ENCODE results near the gene INKA1.

INKA1 gene

DNA sequence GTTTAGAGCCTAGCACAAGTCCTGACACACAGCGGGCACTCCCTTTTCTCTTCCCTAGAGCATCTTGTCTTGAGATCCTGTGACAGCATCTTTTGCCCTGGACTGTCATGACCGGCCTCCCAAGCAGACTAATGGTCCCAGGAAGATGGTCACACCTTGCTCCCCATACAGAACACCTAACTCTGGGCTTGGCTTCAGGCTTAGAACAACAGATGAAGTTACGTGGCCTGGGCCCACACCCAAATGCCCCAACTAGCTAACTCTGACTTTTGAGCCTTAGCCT, 15.9 kb upstream of the INKA1 start:
- no peak for DNase-seq

DNA sequence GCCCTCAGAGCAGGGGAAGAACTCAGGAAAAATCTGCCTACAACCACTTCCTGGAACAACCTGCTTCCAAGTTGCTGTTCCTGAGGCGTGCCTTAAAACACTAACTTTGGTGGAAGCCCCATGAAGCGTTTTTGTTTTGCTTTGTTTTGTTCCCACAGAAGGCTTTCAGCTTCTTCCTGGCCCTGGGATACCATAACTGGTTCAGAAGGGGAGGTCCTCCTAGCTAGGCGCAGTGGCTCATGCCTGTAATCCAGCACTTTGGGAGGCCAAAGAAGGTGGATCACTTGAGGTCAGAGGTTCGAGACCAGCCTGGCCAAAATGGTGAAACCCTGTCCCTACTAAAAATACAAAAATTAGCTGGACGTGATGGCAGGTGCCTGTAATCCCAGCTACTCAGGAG, 15.5 kb upstream of the INKA1 start:
- no peak for DNase-seq

DNA sequence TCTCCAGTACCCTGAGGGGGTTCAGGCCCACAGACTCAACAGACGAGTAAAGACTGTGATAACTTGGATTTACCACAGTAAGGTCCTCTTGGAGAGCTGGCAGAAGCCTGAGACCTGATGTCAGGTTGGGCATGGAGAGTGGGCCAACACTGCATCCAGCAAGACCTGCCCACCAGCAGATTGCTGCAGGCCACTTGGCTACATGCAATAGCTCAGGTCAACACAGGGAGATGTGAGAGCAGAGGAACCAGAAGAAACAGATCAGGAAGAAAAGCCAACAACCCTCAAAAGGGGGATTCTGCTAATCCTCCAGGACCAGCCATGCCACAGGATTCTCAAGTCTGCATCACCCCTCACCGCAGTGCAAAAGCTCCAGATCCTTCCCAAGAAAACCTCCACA, 15.0 kb upstream of the INKA1 start:
- DNase-seq: no peak

DNA sequence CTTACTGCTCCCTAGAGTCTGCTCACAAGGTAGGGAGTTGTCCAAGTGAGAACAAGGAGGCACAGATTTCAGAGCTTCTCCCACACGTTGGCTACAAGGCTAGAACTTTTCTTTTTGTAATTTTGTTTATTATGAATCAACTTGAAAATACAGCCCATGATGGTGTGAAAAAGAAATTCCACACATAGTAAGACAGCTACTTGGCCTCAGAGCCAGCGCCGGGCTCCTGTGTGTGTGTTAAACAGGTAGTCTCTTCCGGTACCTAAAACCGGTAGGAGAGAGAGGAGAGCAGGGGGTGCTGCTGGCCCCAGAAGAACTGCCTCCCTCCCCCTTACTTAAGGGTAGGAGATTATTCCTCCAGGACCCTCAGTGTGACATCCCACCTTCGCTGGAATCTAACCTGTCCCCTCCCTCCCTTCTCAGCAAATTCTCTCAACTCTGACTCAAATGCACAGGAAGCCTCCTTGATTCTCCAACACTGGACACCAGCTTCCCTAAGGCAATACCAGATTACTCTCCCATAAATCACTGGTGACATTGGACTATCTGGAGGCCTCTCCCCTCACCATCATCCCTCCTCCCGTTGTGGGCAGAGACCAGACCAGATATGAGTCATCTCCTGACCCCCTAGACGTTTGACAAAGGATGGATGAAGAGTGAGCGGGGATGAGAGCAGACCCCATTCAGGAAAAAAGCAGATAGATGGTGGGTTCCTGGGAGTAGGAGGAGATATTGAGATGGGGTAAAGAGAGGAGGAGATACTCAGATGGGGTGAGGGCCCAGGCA, 12.2 kb upstream of the INKA1 start:
- DNase-seq: no peak

DNA sequence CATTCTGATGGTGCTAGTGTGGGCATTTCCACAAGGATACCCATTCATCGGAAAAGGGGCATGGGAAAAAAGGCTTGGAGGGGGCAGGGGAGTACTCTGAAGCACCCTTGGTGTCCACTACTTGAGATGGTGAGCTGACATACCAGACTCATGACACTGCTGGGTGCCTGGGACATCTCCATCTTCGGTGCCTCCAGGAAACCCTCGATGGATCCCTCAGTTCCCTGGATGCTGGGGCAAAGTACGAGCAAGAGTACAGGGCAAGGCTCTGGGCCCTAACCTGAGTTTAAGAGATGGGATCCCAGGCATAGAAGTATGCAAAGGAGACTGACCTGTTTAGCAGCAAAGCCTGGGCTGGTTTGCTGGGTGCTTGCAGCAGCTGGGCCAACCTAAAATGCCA, 11.5 kb upstream of the INKA1 start:
- no peak for DNase-seq

DNA sequence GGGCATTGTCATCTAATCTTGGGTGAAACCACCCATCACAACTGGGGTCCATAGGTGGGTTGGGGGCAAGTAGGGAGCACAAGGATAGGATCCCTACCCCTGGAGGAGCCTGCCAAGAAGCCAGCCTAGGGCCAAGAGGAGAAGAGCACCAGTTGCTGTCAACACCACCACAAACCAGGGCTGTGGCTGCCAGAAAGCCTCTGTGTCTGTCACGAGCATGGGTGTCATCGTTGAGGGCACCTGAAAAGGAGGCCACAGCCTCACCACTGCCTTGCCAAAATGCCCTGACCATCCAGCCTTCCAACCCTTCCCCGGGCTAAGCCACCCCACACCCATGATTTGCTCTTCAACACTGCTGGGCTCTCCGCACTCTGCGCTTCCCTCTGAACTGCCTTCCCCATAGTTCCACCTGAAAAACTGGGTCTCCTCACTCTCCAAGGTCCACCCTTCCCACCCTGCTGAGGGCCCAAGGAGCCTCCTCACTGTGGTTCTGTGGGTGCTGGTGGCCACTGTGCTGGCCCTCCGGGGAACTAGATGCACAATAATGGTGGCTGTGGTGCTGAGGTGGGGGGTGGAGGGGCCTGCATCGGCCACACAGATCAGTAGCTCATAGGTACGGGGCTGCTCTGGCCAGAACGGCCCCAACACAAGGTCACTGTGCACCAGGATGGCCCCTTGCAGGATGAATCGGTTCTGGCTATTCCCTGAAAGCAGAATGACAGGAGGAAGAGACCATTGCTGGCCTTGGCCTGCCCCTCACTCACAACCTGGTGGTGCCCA, 10.5 kb upstream of the INKA1 start:
- no peak for DNase-seq

DNA sequence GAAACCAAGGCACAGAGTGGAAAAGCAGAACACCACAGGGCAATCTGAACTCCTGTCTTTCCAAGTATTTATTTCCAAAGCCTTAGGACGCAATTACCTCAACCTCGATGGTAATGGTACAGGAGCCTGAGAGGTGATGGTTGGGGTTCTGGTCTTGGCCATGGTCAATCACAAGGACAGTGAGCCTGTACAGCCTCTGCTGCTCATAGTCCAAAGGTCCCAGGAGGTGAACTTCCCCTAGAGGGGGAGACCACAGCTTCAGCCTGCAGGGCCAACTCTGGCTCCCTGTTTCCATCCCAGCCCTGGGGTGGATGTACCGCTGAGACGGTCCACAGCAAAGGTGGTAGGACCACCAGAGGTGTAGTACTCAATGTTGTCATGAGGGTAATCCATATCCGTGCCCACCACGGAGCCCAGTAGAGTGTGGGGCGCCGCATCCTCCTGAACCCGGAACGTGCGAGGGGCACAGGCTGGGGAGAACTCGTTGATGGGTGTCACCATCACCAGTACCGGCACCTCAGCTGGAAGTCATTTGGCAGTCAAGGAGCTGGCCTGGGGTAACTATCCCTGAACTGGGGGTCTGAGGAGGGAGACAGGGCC, 9.5 kb upstream of the INKA1 start:
- DNase-seq: no peak

DNA sequence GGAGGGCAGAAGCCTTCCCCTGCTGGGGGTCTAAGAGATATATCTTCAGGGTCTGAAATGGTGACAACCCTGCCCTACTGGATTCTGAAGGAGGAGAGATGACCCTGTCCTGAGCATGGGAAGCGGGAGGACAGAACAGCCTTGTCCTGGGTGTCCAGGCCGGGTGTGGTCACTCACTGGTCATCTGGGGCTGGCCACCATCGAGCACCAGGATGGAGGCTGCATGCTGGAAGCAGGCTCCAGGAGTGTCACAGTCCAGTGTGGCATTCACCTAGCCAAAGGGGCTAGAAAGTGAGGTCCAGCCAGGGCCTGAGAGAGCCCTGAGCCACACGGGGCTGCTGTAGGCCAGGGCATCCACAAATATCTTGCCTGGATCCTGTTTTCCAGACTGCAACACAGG, 8.6 kb upstream of the INKA1 start:
- DNase-seq: no peak

DNA sequence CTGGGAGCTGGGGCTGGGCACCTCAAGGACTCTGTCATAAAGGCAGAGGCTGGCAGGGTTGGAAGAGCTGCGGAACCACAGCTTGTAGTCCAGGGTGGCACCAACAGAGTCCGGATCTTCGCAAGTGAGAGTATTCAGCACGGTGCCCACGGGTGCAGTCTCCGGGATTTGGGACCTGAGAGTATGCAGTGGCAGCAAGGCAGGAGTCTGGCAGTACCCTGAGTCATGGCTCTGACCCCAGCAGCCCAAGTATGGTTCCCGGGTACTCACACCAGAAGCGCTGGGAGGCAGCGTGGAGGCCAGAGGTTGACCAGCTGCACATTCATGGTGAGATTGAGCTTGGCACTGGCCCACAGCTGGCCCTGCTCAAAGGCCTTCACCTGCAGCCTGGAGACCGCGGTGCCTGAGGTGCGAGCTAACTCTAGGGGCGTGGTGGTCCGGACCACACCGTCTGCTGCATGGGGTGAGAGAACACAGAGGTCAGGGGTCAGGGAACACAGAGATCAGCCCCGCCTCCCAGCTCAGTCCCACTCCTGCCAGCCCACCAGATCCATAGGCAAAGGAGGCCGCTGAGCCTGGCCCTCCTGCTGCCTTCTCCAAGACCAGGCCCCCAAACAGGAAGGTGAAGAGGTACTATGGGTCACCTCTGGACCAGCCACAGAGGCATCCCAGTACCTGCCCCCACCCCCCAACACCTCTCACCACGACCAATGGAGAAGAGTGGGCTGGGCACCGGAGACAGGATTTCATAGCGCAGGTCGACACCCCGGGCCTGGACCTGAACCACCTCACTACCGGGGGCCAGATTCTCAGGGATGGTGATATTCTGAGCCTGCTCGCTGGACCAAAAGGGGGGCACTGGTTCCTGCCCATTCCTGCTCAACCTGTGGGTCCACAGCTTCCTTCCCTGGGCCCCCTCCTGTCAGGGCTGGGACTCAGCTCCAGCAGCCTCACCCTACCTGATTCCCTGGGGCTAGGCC, 7.8 kb upstream of the INKA1 start:
- no peak for DNase-seq

DNA sequence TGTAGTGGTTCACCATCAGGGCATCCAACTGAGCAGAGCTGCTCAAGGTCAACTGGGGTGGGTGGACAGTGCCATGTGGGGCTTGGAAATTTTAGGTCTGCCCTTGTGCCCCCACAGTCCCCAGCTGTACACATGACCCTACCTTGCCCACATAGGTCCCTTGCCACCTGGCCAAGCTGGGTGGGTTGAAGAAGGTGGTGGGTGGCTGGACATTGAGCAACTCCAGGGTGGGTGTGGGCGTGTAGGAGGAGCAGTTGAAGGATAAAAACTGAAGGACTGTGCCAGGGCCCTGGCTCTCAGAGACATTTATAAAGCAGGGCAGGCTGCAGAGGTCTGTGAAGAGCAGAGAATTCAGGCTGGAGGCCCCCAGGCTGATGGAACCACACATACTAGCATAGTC, 4.0 kb upstream of the INKA1 start:
- DNase-seq: no peak

DNA sequence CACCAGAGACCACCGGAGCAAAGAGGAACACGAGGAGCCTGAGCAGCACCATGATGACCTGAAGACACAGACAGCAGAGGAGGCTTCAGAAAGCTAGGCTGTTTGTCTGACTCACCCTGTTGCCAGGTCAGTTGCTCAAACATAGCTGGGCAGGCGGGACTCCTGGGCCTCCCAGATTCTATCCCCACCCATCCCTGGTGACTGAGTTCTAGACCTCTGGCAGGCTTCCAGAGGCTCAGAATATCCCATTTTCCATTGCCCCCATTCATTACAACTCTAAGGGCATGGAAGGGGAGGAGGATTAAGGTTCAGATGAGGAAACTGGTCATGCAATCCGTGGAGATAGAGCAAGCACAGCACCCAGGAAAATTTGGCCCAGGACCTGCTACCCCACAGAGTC, 3.3 kb upstream of the INKA1 start, which contains the start of gene CDHR4:
Gene CDHR4, minus strand, starts transcription at position 113 of the 400 bp plus-strand sequence. Its CDS starts 61 bp downstream, at position 52.
- no peak for DNase-seq

DNA sequence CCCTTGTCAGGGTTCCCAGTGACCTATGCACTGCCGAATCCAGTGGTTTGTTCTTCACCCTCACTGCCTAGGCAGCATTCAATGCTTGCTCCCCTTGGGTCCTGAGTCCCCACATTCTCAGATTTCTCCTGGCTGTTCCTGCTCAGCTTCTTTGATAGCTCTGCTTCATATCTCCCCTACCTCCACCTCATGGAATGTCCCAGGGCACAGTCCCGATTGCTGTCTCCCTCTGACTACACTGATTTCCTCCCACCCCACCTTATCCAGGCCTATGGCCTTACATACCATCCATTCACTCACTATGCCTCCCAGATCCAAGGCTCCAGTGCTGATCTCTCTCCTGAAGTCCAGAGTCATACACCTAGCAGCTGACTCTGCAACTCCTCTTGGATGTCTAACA, 1.9 kb upstream of the INKA1 start:
- DNase-seq: no peak

DNA sequence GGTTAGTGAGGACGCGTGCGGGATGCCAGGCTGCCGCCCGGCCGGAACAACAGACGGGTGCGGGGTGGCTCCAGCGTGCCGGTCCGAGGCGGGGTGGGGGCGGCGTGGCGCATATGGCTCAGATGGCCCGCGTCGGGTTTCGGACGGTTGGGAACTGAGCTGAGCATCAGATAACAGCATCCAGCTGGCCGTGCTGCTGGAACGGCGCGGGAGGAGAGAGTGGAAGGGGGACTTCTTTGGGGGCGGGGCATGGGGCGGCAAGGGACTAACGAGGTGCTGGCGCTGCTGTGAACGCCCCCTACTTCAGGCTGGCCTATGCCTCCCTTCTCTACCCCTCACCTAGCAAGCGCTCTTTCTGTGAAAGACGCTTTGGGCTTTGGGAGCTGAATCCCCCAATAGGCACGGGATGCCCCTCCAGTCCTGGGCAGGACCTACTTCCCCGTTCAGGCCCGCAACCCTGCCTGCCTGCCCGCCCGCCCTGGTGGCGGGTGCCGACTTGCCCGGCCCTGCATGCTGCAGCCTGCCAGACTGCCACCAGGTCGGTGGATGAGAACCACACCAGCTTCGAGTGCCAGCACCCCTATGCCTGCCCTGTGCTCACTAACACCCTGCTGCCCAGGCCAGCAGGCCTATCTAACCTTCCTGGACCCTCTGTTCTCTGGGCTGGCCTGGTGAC, 542 bp downstream of the INKA1 start:
- DNase-seq: peak; percentile 25

DNA sequence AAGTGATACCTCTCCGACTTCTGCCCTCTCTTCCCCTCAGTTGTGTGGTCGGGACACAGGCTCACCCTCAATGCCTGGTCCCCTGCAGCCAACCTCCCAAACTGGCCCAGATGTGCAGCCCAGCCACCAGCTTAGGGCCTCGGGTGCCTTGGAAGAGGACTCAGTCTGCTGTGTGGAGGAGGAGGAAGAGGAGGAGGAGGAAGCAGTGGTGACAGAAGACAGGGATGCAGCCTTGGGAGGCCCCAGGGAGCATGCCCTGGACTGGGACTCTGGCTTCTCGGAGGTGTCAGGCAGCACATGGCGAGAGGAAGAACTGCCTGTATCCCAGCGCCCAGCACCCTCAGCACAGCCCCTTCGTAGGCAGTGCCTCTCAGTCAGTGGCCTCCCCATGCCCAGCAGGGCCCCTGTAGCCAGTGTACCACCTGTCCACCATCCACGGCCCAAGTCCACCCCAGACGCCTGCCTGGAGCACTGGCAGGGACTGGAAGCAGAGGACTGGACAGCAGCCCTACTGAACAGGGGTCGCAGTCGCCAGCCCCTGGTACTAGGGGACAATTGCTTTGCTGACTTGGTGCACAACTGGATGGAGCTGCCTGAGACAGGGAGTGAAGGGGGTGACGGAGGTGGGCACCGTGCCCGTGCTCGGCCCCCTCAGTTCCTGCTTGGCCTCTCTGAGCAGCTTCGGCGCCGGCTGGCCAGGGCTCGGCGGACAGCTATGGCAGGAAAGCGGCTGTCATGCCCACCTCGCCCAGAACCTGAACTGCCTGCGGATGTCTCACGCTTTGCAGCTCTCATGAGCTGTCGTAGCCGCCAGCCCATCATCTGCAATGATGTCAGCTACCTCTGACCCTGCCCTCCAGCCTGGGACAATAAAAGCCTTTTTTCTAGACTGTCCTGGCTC, 1.3 kb downstream of the INKA1 start:
- DNase-seq: no peak

DNA sequence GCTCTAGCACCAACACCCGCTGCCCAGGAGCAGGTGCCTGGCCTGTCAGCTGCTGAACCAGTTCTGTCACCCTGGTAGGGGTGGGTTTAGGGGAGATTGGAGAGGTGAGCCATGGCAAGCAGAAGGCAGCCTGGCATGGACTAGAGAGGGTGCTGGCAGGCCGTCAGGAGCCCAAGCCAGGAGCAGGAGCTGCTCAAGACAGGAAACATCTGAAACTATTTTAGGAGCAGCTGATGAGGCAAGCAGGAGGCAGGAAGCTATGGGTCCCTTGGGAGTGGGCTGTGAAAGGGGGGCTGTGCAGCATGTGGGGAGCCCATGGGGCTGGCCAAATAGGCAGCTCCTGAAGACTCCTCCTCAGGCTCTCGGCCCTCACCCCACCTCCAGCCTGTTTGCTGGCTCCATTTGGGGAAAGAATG, 2.3 kb downstream of the INKA1 start:
- no peak for DNase-seq

DNA sequence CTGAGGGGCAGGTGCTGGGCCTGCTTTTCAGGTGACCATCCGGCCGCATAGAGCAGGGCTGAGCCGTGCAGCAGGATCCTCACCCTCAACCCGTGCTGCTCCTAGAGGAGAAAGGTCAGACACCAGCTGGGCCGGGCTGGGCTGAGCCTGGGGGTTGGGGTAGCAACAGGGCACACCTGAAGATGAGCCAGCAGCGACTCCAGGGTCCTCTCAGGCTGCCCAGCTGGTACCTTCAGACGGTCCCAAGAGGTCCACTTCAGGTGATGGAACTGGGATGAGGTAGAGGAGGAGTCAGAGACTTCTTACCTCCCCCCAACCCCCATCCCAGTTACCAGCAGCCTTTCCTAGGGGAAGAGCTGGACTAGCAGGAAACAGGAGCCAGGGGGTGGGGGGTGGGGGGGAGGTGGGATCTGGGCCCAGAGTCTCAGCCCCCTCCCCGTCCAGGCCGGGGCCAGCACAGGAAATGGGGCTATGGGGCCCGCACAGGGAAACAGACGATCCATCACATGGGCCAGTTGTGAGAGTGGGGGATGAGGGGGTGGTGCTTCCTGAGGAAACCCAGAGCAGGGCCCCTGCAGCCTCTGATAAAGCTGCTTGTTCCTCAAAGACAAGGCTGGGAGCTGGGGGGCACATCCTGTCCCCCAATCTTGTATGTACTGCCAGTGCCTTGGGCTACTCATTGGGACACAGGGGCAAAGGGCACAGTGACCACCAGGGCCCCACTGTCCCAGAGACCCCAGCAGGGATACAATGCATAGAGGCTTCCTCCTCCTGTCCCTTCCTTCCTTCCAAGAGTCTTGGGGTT, 3.0 kb downstream of the INKA1 start:
- no peak for DNase-seq

DNA sequence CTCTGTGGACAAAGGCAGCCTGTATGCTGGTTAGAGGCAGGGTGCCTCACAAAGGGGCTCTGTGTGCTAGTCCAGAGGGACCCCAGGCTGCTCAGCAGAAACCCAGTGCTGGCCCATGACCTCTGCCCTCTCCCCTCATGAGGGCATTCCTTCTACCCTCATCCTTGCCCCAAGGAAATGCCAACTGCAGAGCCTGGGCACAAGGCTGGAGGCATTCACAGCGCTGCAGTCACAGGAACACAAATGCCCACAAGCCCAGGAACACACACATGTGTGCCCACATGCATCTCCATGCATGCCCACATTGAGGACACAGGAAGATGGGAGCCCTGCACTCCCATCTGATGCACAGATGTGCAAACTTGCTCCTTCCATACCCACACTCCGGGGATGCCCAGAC, 3.8 kb downstream of the INKA1 start:
- no peak for DNase-seq

DNA sequence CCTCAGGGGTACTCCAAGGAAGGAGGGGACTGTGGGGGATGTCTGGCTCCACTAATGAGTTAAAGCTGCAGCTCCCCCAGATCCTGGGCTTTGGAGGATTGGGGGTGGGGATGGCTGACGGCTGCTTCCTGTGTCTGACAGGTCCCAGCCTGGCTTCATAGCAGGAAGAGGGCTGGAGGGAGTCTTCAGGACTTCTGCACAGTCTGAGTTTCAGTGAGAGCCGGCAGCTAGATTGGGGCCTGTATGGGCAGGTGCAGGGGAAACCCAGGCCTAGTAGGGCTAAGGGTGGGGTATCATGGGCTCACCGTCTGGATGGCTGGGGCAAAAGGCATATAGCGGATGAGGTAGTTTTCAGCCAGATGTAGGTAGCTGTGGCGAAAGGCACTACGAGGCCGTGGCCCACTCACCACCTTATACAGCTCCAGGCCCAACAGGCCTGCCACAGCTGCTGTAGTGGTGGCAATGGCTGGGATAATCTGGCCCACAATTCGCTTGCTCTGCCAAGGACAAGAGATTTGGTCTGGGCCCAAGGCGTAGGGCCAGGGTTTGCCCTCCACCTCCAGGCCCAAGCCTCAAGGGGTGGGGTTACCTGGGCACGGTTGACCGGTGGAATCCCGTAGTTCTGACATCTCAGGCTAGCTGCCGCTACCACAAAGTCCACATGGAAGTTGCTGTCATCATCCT, 4.5 kb downstream of the INKA1 start:
- DNase-seq: no peak

DNA sequence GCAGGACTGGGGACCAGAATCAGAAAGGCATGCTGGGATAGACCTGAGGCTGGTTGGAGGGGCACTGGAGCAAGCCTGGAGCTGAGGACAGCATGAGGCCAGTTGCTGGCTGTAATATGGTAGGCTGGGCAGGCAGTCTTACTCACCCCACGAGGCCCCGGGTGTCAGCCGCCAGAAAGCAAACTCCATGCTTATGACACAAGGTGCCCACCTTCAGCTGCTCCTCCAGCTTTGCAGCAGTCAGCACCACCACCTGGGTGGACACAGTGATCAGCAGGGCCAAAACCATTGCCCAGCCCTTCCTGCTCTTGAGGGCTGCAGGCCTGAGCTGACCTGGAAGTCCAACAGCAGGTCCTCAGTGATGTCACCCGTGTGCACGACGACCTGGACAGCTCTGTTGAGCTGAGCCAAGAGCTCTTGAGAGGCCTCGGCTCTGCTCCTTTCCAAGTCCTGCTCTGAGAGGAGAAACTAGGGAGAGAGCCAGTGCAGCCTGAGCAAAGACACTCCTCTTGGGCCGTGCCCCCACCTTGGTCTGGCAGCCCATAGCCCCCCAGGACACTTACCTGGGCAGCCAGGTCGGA, 9.9 kb downstream of the INKA1 start:
- no peak for DNase-seq

Measured in activated effector memory CD4-positive, alpha-beta T cell treated with Interleukin-2 at 50 U/mL for 16 hours (primary cell).